OCI-LY7 (cell line): Measurements from ENCODE around the gene DRD4.
"Not testable (repeated sequence)": the region's sequence is repeated elsewhere in the genome, so short reads cannot be mapped to it uniquely, and the experiment has no call there.

ENCODE experiments used
- EZH2phosphoT487 ChIP-seq: fragments of 200-600 bp; sonication (generic); IDR thresholded peaks from 2 replicates; pipeline ENCODE4 v1.6.1; 2018; ENCODE audit warnings: low read depth, borderline replicate concordance, mild to moderate bottlenecking, mixed run types, antibody characterized with exemption, low read length, moderate library complexity, mixed read lengths
- TF ChIP-seq, protein P1 (sequence below): fragments of 200-600 bp; sonication (generic); conservative IDR thresholded peaks from 2 replicates; pipeline ENCODE4 v1.5.1; 2014; ENCODE audit warnings: mild to moderate bottlenecking, antibody characterized with exemption, low read length, moderate library complexity, mixed read lengths

DNA sequence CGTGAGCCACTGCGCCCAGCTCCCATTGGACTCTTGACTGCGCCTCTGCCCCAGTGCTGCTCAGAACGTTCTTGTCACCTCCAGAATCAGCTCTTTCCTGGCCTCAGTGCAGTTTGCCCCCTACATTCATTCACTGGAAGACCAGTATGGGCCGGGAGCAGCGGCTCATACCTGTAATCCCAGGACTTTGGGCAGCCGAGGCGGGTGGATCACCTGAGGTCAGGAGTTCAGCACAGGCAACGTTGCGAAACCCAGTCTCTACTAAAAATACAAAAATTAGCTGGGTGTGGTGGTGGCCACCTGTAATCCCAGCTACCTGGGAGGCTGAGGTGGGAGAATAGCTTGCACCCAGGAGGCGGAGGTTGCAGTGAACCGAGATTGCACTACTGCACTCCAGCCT, 17.4 kb downstream of the DRD4 start:
- TF ChIP-seq, protein P1, sequence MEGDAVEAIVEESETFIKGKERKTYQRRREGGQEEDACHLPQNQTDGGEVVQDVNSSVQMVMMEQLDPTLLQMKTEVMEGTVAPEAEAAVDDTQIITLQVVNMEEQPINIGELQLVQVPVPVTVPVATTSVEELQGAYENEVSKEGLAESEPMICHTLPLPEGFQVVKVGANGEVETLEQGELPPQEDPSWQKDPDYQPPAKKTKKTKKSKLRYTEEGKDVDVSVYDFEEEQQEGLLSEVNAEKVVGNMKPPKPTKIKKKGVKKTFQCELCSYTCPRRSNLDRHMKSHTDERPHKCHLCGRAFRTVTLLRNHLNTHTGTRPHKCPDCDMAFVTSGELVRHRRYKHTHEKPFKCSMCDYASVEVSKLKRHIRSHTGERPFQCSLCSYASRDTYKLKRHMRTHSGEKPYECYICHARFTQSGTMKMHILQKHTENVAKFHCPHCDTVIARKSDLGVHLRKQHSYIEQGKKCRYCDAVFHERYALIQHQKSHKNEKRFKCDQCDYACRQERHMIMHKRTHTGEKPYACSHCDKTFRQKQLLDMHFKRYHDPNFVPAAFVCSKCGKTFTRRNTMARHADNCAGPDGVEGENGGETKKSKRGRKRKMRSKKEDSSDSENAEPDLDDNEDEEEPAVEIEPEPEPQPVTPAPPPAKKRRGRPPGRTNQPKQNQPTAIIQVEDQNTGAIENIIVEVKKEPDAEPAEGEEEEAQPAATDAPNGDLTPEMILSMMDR, result not testable (repeated sequence)
- not testable (repeated sequence) for TF ChIP-seq EZH2phosphoT487
